Muscle of arm (tissue), 12 donors: ENCODE results near the gene ZNF407. TPM values are rescaled to one million over a fixed set of nuclear protein-coding genes. Genes with fewer than 3 reads are reported as not detected.

Experiments
- DNase-seq: peaks from one replicate; pipeline ENCODE4 v3.0.0-alpha.2; 2013
- polyA plus RNA-seq, 12 donors: library from polyadenylated mRNA; unstranded; fragments of 120-200 nt; gene quantifications; one replicate each; pipeline ENCODE4 v1.2.1, GENCODE V29; 2013; ENCODE audit not compliant: insufficient read length in 12 of 12

Gene ZNF407
- polyA plus RNA-seq, 12 donors: 5.5 to 7.3 (median 6.4) TPM; not detected in 1

- no peak for DNase-seq
Observed at GRCh38 chr18:75112186-75113096, 514.8 kb downstream of the ZNF407 start.

GRCh38 chr18:75113455-75113854 is 515.8 kb downstream of the ZNF407 start:
- no peak for DNase-seq

GRCh38 chr18:75114231-75114764 is 516.6 kb downstream of the ZNF407 start:
- DNase-seq: no peak

Other genes starting within 250 kb of the ZNF407 start
- 10 to 100 TPM in 6 of 12 donors, 1 to 10 TPM in 5, not detected in 1; 4.7 to 21.4 (median 11.8) TPM for gene DIPK1C, start 140.6 kb upstream of the ZNF407 start, polyA plus RNA-seq
- 10 to 100 TPM in 11 of 12 donors, not detected in 1; 43.7 to 77.8 (median 60.9) TPM for gene CNDP2, start 101.5 kb upstream of the ZNF407 start, polyA plus RNA-seq
- under 1 TPM in 10 of 12 donors, not detected in 2; 0.04 to 0.70 (median 0.22) TPM for gene CNDP1, start 63.4 kb upstream of the ZNF407 start, polyA plus RNA-seq